Measurements from ENCODE around the gene LEKR1.

- no peak for TF ChIP-seq EZH2 (IDR thresholded peaks at IDR 0.05; ENCODE audit: borderline replicate concordance, low read depth, low read length, poor library complexity, severe bottlenecking)
- TF ChIP-seq, protein P1, sequence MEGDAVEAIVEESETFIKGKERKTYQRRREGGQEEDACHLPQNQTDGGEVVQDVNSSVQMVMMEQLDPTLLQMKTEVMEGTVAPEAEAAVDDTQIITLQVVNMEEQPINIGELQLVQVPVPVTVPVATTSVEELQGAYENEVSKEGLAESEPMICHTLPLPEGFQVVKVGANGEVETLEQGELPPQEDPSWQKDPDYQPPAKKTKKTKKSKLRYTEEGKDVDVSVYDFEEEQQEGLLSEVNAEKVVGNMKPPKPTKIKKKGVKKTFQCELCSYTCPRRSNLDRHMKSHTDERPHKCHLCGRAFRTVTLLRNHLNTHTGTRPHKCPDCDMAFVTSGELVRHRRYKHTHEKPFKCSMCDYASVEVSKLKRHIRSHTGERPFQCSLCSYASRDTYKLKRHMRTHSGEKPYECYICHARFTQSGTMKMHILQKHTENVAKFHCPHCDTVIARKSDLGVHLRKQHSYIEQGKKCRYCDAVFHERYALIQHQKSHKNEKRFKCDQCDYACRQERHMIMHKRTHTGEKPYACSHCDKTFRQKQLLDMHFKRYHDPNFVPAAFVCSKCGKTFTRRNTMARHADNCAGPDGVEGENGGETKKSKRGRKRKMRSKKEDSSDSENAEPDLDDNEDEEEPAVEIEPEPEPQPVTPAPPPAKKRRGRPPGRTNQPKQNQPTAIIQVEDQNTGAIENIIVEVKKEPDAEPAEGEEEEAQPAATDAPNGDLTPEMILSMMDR (conservative IDR thresholded peaks at IDR 0.05; ENCODE audit: low read depth, low read length) = no peak
Measured at GRCh38 chr3:156790156-156790555, 36.0 kb upstream of the LEKR1 start.

Measured in A673 (cell line).